ENCODE data around the gene GTF2I.
A peak's percentile ranks its signal among the peaks of the same experiment; 100 is the strongest.
"Not testable (repeated sequence)": the region's sequence is repeated elsewhere in the genome, so short reads cannot be mapped to it uniquely, and the experiment has no call there.

Gene GTF2I

GRCh38 chr7:74657692-74658177 lies at the start of gene GTF2I:
TSS of gene GTF2I (plus strand) at chr7:74657718. CDS start at chr7:74689129, 31,411 bp downstream.
- no peak for DNase-seq

- peak; percentile 44 for DNase-seq
Measured at GRCh38 chr7:74612015-74612829, 45.3 kb upstream of the GTF2I start.

- DNase-seq: no peak
Measured at GRCh38 chr7:74615933-74616780, 41.4 kb upstream of the GTF2I start.

GRCh38 chr7:74617180-74617744 lies 40.3 kb upstream of the GTF2I start:
- DNase-seq: no peak

- no peak for DNase-seq
Measured at GRCh38 chr7:74619235-74619860, 38.2 kb upstream of the GTF2I start.

GRCh38 chr7:74622228-74622749 lies 35.2 kb upstream of the GTF2I start:
- DNase-seq: no peak

- no peak for DNase-seq
Measured at GRCh38 chr7:74623135-74623534, 34.4 kb upstream of the GTF2I start.

- DNase-seq: no peak
Measured at GRCh38 chr7:74625446-74625845, 32.1 kb upstream of the GTF2I start.

GRCh38 chr7:74627661-74628411 lies 29.7 kb upstream of the GTF2I start:
- DNase-seq: peak; percentile 94

GRCh38 chr7:74632505-74632904 lies 25.0 kb upstream of the GTF2I start:
- DNase-seq: no peak

- DNase-seq: no peak
Measured at GRCh38 chr7:74633451-74633921, 24.0 kb upstream of the GTF2I start.

GRCh38 chr7:74637745-74638144 lies 19.8 kb upstream of the GTF2I start:
- no peak for DNase-seq

- not testable (repeated sequence) for DNase-seq
Measured at GRCh38 chr7:74650055-74650454, 7.5 kb upstream of the GTF2I start.

GRCh38 chr7:74650493-74651132 lies 6.9 kb upstream of the GTF2I start:
- DNase-seq: not testable (repeated sequence)

- DNase-seq: not testable (repeated sequence)
Measured at GRCh38 chr7:74651133-74651504, 6.4 kb upstream of the GTF2I start.

- no peak for DNase-seq
Measured at GRCh38 chr7:74653686-74654181, 3.8 kb upstream of the GTF2I start.

GRCh38 chr7:74654811-74655210 lies 2.7 kb upstream of the GTF2I start:
- DNase-seq: no peak

- no peak for DNase-seq
Measured at GRCh38 chr7:74655324-74655723, 2.2 kb upstream of the GTF2I start.

- DNase-seq: no peak
Measured at GRCh38 chr7:74655768-74656440, 1.6 kb upstream of the GTF2I start.

- no peak for DNase-seq
Measured at GRCh38 chr7:74656441-74656836, 1.1 kb upstream of the GTF2I start.

All from NCI-H187 treated with DMSO at 0.1 percent for 48 hours (cell line).